Thyroid gland (tissue), 4 donors: ENCODE data around the gene NQO1.

Experiments used
- CTCF ChIP-seq, 6 experiments: fragments of 200-600 bp in 3 of 6; fragments of 450-650 bp in 3 of 6; sonication (generic) in 3 of 6; IDR thresholded peaks; one replicate each; pipeline ENCODE4 v1.5.1; 2016 to 2019; ENCODE audit warnings: antibody characterized with exemption in 6 of 6, mild to moderate bottlenecking in 2 of 6, inconsistent platforms in 1 of 6, moderate library complexity in 1 of 6
- POLR2A ChIP-seq, 2 donors: fragments of 450-650 bp; IDR thresholded peaks; one replicate each; pipeline ENCODE4 v1.6.1; 2017; ENCODE audit warnings: antibody characterized with exemption in 2 of 2, mild to moderate bottlenecking in 2 of 2, moderate library complexity in 1 of 2

GRCh38 chr16:69732101-69732500 is 5.7 kb upstream of the NQO1 start:
- no peak for TF ChIP-seq POLR2A (IDR thresholded peaks at IDR 0.05)
- TF ChIP-seq CTCF (IDR thresholded peaks at IDR 0.05) = no peak
